HG02885 (cell line): ENCODE results near the gene ITGAV.
"Not testable (repeated sequence)": the region's sequence is repeated elsewhere in the genome, so short reads cannot be mapped to it uniquely, and the experiment has no call there.

ENCODE experiments used
- ATAC-seq: cut with Tn5 transposase; IDR thresholded peaks from one replicate; pipeline ENCODE4 v1.9.1; 2021; ENCODE audit warnings: mild to moderate bottlenecking; ENCODE audit not compliant: unreplicated experiment, poor library complexity

ITGAV gene

DNA sequence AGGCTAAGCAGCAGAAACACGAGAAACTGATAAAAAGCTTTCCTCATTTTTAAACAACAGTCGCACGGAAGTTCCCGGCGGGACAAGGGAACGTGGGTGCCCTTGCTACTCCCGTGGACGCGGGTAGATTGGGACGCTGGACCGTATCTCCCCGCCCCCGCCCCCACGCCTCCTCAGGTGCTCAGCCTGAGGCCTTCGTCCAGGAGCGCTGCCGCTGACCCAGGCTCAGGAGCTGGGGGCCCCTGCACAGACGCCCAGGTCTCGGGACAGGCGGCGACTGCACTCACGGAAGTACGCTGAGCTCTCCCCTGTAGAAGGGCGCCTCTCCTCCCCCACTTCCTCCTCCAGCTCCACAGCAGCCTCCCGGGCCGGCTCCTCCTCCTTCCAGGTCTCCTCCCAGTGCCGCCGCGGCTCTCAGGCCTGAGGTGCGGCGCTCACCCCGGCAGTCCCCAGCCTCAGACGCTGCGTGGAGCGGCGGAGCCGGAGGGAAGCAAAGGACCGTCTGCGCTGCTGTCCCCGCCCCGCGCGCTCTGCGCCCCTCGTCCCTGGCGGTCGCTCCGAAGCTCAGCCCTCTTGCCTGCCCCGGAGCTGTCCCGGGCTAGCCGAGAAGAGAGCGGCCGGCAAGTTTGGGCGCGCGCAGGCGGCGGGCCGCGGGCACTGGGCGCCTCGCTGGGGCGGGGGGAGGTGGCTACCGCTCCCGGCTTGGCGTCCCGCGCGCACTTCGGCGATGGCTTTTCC is at the start of gene ITGAV:
Gene ITGAV (plus strand): TSS at position 445 of the 738 bp plus-strand sequence. CDS start 283 bp downstream, at position 728.
- peak; percentile 95 for ATAC-seq

DNA sequence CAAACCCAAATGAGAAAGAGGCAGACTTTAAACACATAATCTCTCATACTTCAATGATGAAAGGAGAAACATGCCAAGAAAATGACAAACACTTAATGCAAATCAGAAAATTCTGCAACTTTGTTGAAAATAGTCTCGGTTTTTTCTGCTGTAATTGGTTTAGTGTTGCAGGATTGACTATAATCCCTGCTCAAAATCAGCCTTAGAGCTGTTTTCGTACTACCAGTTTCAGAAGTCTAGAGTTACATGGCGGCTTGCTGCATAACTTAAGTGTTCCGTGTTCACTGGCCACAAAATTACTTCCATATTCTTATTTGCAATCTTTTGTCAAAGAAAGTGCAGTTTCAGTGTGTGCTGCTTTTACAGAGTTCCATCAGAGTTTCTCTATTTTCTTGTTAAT is 48.9 kb upstream of the ITGAV start:
- ATAC-seq = no peak

DNA sequence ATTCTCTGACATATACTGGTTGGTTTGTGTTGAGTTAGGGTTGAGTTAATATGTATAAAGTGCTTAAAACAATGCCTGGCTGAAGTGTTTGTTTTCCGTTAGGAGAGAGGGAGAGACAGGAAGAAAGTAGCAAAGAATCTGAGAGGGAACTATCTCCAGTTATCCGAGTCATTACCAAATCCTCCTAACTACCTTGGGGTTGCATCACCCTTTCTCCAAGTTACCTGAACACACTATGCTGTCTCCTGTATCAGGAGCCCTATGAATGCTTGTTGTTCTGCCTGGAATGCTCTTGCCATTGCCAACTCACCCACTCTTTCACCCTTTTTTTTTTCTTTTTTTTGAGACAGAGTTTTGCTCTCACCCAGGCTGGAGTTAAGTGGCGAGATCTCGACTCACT is 47.9 kb upstream of the ITGAV start:
- no peak for ATAC-seq

DNA sequence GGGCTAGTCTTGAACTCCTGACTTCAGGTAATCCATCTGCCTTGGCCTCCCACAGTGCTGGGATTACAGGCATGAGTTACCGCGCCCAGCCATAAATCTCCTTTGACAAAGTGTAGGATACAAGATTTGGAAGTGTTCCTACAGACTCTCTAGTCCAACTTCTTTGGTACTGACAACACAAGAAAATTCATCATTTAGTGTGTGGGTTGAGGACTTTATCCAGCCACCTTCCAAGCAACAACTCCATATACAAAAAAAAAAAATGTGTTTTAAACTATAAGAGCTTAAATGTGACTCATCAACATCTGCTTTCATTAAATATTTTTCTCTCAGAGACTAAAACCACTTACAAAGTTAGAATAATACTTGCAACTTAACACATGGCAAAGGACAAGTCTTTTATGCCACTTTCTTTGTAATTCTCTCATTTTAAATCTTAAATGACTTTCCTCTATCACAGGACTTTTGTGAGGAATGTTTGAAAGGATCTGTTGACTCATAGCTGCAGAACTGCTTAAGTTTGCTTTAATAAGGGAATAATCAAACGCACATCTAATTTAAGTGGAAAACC is 46.2 kb upstream of the ITGAV start:
- no peak for ATAC-seq

DNA sequence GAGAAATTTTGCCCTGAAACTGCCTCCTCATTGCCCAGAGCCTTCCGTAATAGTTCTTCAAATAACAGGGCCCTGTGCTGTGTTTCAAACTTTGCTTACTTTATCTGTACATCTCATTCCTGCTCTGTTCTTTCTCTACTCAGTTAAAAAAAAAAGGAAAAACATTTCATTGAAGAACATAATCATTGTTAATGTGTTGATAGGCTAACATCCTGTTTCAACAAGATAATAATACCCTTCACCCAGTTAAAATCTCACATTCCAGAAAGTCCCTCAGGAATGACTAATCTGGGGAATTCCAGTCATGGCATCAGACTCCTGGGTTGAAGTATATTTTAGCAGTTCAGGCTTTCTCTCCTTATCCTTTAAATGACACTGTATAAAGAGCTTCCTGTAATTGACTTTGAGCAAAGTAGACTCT is 45.6 kb upstream of the ITGAV start:
- no peak for ATAC-seq

DNA sequence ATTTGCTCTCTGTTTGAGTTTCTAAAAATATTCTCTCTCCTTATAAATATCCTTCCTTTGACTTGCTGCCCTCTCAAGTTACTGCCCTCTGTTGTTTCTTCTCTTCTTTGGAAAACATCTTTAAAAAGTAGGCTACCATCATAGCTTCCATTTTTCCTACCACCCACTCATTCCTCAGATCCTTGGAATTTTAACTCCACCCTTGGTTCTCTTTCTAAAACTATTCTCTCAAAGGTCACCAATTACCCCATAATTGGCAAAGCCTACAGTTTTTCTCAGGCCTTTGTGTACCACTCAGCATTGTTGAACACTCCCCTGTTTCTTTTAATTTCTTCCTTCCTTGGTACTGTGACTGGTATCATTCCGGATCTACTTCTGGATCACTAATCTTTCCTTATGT is 43.0 kb upstream of the ITGAV start:
- no peak for ATAC-seq

DNA sequence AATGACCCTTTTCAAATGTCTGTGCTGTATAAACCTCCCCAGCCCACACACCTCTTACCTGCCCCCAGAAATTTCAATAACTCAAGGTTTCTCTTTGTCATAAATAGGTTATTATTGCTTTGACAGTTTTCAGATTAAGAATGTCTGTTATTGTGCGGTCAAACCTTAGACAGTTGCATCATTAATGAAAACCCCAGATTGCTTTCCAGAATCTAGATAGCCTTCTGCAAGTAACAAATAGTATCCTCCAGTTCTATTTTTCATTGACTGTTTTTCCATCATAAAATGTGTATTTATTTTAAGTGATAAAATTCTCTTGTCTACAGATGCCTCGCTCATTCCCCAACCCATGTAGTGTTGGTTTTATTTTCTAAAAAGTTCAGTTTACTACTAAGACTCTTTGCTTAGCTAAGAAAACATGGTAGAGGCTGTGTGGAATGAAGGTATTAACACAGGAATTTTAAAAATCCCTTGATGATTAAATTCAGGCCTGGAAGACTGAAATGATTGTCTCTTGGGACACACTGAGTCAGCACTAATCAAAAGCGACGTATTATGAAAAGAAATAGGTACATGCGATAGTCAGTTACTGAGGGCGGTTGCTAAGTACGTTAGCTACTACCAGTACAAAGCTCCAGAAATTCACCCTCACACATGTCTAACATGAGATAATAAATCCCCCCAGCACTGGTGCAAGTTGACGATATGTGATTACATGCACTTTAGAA is 38.4 kb upstream of the ITGAV start:
- ATAC-seq = no peak

DNA sequence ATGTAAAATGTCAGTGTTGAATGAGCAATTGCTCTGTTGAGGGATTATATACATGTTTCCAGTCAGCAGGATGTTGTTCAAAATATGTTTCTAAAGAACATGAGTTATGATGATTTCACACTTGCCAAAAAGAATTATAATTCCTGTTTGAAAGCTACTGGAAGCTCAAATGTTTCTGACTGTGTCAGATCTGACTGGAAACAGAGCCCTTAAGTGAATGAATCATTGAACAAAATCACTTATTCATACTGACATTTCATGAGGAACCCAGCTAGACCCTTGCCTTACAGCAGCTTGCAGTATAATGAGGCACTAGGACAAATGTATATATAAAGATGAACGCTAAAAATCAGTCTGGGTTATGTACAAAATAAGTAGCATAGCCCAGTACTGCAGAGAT is 35.4 kb upstream of the ITGAV start:
- ATAC-seq = no peak

DNA sequence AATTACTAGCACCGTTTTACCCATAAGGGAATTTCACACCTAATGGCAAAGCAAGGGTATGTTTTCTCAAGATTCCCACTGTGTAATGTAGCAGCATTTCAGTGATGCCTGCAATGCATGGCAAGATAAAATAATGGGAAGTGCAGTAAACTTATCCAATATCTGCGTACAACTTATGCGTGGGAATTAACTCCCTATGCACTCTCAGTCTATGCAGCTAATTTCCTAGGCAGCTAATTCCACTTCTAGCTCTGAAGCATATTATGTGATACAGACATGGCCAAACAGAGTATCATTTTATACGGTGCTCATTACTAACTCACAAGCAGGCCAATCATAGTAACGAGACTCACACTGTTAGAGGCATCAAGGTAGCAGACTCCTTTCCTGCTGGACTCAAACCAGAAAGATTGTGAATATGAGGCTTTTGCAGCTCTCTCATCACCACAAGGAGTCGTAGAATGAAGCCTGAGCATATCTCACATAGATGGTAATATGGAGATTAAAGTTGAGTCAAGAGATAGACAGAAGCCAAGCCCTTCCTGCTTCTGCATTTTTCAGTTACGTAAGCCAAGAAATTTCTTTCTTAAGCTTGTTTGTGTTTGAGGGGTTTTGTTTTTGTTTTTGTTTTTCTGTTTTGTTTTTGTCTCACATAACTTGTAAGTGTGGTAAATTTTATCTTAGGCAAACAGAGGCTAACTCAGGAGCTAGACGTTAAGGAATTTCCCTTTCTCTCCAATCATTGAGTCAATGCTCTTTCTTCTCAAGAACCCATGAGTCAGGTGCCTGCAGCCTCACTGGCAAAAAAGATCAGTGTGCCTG is 34.8 kb upstream of the ITGAV start:
- no peak for ATAC-seq

DNA sequence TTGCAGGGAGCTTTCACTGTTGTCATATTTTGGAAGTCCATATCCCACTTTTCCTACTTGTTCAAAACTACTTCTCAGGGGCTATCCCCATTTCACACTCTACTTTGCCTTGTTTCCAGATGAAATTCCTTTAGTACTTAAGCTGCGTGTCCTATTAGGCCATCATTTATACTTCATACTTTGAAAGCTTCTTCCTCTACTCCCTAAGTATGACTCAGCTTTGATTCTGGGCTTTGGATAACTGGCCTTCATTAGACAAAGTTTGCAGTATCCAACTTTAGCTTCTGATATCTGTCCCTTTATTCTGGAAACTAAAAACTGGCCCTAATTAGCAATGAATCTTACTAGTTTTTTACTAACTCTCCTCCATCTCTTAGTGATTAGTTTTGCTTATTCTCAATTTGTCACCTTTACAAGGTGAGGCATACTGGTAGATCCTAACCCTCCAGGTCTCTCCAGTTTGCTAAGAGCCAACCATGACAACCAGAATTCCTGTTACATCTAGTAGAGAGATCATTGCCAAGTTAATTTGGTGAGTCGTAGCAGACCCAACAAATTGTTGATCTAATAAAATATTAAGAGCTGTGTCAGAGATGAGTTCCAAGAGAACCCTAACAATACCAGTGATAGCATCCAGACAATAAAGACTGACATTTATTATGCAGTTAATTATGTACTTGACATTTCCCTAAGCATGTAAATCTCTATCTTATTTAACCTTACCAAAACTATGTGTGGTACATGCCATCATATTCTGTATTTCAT is 31.2 kb upstream of the ITGAV start:
- no peak for ATAC-seq

DNA sequence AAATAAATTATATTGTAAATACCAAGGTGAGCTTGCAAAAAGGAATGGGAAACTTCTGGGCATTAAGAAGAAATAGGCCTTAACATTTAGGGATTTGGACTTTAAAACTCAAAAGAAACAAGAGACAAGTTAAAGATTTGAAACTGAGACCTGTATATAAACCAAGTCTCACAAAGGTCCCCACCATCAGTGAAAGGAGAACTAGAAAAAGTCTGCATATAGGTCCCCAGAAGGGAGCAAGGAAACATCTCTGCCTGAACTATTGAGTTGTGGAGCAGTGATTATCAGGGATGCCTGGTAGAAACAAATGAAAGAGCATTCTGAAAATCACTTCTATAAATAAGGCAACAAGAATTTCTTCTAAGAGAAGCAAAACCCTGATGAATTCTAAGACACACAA is 30.5 kb upstream of the ITGAV start:
- peak; percentile 57 for ATAC-seq

DNA sequence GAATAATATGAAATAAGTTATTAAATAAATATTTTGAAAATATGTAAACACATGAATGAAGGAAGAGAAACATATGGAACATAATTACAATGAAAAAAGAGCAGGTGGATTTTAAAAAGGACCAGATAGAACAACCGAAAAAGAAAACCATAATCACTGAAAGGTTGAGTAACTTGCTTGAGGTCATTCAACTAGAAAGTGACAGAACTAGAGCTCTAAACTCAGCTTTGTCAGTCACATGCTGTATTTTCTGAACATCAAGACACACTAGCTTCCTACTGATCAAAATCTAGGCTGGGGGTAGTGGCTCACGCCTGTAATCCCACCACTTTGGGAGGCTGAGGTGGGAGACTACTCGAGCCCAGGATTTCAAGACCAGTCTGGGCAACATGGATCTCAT is 30.0 kb upstream of the ITGAV start:
- ATAC-seq = peak; percentile 91

DNA sequence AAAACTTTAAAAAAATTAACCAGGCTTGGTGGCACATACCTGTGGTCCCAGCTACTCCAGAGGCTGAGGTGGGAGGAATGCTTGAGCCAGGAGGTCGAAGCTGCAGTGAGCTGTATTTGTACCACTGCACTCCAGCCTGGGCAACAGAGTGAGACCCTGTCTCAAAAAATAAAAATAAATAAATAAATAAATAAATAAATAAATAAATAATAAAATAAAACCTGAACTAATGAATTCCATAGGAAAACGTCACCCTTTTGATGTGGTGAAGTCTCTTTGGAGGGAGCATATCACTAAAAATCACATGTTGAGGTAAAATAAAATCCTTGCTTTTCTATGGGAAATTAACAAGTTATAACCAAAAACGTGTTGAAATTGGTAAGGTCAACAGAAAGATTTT is 29.6 kb upstream of the ITGAV start:
- no peak for ATAC-seq

DNA sequence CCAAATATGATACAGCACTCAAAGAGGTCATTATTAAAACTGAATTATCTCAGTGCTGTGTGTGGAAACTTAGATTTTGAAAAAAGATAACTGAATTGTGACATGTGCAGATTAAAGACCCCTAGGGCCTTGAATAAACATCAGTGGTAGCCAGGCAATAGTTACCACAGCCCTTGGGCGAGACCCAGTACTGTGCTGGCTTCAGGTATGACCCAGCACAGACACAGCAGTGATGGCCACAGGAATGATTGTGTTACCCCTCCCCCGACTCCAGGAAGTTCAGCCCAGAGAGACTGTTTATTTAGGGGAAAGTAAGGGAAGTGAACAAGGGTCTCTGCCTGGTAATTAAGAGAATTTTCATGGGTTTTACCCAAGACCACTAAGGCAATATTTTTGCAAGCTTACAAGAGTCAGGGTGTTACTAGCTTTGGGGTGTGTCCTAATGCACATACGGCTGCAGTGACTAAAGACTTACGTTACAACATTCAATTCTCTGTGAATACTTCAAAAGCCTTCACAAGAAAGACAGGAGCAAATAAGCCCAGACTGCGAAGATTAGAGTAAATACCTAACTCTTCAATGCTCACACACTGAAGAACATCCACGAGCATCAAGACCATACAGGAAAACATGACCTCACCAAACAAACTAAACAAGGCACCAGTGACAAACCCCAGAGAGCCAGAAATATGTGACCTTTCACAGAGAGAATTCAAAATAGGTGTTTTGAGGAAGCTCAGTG is 28.2 kb upstream of the ITGAV start:
- no peak for ATAC-seq

DNA sequence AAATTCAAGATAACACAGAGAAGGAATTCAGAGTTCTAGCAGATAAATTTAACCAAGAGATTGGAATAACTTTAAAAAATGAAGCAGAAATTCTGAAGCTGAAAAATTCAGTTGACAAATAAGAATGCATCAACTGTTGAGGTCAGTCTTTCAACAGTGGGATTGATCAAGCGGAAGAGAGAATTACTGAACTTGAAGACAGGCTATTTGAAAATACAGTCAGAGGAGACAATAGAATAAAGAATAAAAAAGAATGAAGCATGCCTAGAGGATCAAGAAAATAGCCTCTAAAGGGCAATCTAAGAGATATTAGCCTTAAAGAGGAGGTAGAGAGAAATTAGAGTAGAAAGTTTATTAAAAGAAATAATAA is 27.7 kb upstream of the ITGAV start:
- no peak for ATAC-seq

DNA sequence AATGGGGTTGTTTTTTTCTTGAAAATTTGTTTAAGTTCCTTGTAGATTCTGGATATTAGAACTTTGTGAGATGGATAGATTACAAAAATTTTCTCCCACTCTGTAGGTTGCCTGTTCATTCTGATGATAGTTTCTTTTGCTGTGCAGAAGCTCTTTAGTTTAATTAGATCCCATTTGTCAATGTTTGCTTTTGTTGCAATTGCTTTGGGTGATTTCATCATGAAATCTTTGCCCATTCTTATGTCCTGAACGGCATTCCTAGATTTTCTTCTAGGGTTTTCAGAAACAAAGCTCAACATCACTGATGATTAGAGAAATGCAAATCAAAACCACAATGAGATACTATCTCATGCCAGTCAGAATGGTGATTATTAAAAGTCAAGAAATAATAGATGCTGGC is 21.3 kb upstream of the ITGAV start:
- ATAC-seq = not testable (repeated sequence)

DNA sequence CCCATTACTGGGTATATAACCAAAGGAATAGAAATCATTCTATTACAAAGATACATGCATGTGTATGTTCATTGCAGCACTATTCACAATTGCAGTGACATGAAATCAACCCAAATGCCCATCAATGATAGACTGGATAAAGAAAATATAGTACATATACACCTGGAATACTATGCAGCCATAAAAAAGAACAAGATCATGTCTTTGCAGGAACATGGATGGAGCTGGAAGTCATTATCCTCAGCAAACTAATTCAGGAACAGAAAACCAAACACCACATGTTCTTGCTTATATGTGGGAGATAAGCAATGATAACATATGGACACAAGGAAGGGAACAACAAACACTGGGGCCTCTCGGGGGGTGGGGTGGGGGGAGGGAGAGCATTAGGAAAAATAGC is 20.7 kb upstream of the ITGAV start:
- not testable (repeated sequence) for ATAC-seq

DNA sequence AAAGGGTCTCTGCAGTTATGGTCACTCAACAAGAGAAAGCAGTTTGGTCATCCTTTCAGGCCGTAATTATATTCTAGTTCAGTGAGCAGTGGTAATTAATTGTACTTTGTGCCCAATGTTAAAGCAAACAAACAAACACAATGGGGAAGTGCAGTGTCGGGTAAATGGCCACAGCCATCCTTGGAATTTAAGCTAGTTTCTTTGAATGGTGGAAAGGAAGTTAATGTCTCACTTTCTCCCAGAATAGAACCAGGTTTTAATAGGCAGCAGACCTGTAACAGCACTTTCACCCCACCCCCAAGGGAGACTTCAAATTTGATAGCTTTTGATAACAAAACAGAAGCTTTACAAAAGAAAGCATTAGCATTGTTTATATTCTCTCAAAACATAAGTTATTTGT is 20.0 kb upstream of the ITGAV start:
- ATAC-seq = no peak

DNA sequence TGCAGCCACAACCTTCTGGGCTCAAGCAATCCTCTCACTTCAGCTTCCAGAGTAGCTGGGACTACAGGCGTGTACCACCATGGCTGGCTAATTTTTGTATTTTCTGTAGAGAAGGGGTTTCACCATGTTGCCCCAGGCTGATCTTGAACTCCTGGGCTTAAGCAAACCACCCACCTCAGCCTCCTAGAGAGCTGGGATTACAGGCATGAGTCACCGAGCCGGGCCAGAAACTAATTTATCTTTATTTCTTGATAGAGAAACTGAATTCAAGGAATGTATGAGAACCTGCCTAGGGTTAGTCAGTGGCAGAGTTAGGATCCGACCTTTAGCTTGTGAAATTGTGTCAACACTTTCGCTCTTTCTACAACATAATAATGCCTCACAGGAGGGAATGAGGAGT is 19.3 kb upstream of the ITGAV start:
- ATAC-seq = no peak
